HG02642 (cell line): ENCODE data around the gene FLT4.

Experiments
- ATAC-seq: cut with Tn5 transposase; IDR thresholded peaks from one replicate; pipeline ENCODE4 v1.9.1; 2021; ENCODE audit warnings: mild to moderate bottlenecking; ENCODE audit not compliant: unreplicated experiment, poor library complexity

The FLT4 gene

DNA sequence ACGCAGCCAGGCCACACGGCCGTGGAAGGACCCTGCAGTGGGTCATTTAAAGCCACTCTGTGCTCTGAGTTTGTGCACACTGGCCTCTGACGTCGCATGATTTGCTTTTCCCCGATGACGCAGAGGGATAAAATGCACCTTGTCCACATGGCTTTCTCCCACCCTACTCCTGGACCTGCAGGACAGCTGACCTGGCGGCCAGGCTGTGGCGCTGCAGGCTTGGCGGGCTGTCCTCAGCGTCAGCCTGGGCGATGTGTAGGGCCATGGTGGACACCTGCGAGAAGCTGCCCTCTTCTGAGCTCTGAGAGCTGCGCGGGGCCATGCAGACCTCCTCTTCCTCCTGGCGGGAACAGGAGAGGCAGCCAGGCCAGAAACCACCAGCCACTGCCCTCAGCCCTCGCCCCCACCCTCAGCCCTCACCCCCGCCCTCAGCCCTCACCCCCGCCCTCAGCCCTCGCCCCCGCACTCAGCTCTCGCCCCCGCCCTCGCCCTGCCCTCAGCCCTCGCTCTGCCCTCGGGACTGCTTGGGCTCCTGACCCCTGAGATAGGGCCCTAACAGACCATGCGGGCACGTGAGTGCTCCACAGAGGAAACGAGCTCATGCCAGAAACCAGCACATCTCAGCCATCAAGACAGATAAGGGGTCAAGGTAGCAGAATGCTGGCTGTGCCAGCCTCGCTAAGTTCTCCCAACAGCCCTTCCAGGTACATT is 38.1 kb downstream of the FLT4 start:
- no peak for ATAC-seq

DNA sequence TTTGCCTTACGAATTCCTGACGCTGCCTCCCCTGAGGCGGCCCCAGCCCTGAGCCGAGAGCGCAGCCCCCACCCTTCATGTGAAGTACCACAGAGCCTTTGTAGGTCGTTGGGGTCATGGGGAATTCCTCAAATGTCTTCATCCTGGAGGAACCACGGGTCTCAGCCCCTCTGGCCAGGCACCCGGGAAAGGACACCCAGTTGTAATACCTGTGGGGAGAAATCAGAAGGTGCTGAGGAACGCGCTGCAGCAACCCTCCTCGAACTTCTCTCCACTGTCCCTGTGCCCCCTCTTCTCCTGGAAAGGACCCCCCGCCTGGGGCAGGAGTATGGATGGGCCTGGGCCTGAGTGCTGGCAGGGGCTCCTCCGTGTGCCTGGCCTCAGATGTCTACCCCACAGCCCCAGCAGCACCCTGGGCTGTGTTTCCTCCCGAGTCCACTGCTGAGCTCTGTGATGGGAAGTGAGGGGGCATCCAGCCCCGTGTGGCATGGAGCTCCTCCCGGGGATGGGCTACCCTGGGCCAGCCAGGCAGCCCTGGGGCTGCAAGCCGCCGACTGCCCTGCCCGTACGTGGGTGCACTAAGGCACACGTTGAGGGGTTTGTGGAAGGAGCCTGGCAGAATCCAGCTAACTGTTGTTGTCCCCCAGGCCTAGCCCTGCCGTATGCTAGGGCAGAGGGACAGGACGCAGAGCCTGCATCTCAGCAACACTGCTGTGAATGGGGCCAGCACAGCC is 39.4 kb downstream of the FLT4 start:
- ATAC-seq = no peak

DNA sequence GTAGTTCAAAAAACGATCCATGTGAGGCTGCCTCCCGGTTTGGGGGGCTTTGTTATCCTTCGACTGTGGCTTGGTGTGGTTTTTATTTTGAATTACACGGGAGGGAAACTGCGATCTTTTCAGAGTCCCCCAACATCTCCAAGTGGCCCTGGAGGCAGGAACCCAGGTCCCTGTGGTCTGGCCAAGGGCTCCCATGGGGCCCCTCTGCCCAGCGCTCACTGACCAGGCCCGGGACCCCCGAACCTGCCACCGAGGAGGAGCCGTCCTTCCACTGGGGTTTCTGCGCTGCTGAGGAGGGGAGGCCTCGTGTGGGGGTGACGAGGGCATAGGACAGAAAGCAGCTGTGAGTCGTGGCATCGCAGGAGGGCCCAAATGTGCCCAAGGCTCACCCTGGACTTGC is 40.0 kb downstream of the FLT4 start:
- ATAC-seq = no peak

DNA sequence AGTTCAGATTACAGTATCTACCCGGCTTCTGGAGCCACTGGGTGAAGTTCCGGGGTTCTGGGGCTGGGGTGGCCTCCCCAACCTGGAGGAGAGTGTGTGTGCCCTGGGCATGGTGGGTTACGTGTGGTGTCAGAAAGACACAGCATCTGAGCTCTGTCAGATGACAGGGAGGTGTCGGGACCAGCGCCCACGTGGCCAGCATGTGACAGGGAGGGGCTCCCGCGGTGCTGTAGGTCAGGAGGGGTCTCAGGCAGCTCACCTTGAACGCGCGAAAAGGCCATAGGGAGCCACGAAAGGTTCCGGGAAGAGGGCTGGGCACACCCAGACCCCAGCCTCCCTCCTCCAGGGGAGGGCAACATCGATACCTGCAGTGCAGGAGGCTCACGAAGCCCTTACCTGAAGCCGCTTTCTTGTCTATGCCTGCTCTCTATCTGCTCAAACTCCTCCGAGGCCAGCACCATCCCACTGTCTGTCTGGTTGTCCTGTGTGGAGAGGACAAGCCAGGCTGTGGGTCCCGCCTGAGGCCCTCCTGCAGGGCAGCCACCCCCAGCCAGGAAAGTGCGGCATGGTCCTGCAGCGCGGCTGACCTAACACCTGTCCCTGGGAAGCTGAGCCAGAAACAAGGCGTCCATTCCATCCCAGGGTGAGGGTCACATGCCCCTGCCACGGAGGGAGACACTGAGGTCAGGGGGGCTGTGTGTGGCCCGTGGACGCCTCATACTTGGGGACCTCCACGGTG is 40.7 kb downstream of the FLT4 start:
- no peak for ATAC-seq

DNA sequence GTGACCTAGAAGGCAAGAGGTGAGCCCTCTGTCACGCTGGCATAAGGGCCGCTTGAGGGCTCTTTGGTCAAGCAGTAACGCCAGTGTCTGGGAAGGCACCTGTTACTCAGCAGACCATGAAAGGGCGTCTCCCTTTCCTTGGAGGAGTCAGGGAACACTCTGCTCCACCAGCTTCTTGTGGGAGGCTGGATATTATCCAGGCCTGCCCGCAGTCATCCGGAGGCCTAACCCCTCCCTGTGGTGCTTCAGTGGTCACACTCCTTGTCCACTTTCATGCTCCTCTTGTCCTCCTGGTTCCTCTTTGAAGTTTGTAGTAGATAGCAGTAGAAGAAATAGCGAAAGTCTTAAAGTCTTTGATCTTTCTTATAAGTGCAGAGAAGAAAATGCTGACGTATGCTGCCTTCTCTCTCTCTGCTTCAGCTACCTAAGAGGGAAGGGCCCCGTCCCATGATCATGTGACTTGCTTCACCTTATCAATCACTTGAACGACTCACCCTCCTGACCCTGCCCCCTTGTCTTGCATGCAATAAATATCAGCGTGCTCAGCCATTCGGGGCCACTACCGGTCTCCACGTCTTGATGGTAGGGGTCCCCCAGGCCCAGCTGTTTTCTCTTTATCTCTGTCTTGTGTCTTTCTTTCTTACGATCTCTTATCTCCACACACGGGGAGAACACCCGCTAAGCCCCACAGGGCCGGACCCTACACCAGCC is 41.4 kb downstream of the FLT4 start:
- no peak for ATAC-seq

DNA sequence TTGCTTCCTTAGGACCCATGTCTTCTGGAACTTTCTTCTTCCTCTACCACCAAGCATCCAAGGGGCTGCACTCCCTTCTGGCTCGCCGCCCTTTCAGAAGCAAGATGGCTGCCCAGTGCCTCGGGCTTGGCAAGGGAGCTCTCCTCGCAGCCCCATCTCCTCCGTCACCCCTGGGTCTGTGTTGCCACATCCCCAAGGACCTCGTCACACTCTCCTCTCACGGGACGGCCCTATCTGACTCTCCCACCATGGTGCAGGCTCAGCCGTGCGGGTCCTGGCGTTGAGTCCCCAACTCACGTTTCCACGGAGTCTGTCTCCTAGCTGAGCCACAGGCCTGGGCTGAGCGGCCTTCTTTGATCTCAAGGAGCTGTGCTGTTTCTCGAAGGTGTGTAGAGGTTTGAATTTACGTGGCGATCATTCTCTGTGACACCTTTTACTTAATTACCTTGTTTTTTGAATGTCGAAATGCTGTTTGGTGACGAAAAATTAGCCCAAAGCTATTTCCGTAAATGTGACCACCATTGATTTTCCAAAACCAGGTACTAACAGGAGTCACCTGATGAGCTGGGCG is 43.1 kb downstream of the FLT4 start:
- ATAC-seq = no peak

DNA sequence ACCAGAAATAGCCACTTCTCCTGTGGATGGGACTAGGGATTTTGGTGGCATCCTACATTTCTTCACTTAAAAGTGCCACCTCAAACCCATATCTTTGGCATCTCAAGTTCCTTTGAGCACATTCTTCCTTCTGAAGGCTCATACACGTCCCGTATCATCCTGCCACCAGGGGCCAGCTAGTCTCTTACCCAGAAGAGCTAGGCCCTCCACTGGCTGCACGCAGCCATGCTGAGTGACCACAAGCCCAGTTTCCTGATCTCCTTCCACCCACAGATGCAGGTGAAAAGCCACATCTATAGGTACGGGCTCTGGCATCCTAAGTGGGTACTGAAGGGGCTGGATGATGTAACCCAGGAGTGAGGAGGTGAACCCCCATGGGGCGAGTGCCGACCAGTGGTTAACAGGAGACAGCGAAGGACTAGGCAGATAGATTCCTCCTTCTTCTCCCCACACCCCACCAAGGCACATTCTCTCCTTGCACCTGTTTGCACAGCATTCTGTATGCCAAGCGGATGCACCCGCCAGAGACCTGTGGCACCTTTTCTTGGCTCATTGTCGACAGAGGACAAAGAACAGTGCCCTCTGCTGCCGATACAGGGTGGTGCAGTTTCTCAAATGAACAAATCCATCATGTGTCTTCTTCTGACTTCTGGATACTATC is 43.7 kb downstream of the FLT4 start:
- ATAC-seq = no peak

DNA sequence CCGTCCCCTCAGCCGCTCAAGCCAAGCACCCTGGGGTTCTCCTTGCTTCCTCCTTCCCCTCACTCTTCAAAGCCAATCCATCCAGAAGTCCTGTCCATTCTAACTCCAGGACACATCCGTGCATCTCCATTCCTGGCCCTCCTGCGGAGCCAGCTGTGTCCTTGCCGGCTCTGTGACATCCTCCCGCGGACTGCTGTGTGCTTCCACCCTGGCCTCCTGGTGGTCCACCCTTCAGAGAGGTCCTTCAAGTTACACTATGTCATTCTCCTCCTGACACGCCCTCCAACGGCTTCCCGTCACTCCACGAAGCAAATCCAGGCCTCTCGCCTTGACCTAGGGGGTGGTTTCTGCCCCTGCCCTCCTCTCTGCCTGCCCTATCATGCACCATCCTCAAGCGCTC is 45.1 kb downstream of the FLT4 start:
- ATAC-seq = no peak

DNA sequence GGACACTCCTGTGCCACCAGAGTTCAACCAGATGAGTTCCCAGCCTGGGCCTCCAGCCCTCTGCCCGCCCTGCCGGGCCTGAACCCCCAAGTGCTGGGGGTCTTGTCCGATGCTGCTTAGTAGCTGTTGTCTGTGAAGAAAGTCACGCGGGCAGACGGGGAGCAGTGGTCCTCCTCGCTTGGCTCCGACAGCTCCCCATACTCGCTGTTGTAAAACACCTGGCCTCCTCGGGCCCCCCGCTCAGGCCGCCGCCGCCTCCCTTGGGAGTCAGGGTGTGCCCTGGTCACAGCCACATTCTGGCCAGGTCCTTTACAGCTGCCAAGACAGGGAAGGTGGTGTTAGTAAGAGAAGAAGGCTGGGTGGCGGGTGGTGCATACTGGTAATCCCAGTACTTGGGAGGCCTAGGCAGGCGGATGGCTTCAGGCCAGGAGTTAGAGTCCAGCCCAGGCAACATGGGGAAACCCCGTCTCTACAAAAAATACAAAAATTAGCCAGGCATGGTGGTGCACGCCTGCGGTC is 46.3 kb downstream of the FLT4 start:
- no peak for ATAC-seq

DNA sequence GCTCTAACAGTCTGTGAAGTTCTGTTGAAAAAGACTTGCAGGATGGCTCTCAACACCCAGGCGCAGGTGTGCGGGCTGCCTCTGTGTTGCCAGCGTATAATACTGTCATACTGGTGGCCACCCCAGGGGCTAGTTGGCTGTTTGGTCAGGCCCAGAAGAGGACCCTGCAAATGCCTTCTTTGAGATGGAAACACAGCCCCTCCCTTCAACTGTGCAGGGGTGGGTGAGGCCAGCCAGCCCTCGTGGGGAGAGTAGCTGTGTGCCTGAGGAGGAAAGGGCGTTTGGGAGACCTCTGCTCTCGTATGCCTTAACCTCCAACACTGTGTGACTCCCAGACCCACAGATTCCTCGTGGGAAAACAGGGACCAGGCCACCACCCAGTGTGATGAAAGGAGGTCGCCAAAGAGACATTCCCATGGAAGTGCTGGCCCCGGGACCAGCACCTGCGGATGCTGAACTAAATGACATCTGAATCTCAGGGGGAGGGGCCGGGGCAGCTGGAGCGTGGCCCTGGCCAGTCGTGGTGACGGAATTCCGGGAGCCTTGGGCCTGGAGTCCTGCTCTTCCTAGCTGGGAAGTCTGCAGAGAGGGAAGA is 46.8 kb downstream of the FLT4 start:
- no peak for ATAC-seq

DNA sequence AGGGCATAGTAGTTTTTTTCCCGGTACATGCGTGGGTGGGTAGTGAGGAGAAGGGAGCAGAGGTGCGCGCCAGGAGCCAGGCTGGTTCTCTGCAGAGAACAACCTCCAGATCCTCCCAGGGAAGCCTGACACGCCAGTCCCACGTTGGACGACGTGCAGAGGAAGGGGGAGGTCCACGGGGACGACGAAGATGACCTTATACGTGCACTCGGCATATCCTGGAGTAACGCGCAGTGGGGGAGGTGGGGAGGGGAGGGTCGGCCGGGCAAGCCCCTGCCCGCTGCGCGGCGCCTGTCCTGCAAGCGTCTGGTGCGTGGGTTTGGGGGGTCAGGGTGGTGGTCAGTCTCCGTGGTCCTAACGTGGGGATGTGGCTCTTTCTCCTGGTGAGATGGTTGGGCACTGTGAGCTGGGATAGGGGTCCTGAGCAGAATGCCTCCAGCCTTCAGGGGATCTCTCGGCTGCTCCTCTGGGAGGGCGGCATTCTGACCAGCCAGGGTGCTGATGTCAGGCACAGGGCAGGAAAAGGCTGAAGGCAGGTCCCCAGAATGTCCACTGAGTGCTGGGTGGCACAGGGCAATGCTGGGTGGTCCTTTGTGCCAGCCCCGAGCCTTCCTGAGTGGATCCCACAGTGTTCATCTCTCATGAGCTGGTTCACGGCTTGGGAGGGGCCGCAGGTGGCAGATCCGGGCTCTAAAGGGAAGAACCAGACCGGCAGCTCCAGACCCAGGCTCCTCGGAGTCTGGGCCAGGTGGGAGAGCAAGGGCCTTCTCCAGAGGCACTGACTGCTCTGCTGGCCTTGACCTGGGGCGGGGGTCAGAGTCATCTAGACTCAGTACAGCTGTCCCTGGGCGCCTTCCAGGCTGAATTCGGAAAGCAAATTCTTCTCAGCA is 47.6 kb downstream of the FLT4 start:
- no peak for ATAC-seq

DNA sequence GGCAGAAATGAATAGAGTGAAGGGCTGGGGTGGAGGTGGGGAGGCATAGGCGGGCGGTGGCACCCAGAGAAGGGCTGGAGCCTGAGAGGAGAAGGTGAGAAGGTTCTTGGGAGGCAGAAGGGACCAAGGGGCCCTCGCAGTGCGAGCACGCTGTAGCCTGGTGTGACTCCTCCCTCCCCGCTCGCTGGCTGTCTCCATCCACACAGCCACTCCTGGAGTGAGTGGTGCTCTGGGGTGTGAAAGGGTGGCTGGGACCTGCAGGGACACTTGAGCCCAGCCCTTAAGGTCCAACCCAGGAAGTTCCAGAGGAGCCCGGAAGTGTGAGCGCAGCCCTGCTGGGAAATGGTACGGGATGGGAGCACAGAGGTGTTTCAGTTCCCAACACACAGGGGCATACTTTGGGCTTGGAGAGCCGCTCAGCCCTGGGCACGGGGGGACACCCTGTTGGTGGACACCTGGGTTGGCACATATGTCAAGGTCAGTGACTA is 48.8 kb downstream of the FLT4 start:
- no peak for ATAC-seq

DNA sequence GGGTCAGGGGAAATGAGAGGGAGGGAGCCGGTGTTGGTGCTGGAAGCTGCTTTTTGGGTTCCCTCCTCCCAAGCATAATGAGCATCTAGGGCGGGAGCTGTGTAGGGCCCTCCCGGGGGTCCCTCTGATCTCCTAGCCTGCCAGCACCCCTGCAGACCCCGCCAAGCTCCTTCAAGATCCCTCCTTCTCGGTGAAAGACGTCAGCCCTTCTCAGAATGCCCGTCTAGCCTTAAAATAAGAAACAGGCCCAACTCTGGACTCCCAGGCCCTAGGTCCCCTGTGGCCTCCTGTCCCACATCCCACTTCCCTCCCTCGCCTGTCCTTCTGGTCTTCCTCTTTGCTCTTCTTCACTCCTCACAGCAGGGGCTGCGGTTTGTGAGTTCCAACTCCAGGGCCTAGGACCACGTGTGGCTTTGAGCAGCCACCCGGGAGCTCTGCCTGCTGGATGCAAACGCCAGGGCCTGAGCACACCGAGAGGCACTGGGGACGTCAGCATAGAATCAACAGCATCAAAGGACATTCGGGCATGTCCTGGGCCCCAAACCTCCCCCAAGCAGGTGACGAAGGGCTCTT is 49.3 kb downstream of the FLT4 start:
- no peak for ATAC-seq

DNA sequence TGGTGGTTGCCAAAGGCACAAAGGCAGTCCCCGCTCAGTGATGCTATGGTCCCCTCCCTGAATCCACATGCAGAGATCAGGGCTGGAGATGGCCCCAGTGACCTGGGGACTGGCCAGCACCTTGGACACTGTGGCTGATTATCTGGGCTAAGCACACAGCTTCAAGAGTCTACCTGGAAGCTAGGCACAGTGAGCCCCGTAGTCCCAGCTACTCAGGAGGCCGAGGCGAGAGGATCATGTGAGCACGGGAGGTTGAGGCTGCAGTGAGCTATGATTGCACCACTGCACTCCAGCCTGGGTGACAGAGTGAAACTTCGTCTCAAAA is 49.8 kb downstream of the FLT4 start:
- no peak for ATAC-seq

DNA sequence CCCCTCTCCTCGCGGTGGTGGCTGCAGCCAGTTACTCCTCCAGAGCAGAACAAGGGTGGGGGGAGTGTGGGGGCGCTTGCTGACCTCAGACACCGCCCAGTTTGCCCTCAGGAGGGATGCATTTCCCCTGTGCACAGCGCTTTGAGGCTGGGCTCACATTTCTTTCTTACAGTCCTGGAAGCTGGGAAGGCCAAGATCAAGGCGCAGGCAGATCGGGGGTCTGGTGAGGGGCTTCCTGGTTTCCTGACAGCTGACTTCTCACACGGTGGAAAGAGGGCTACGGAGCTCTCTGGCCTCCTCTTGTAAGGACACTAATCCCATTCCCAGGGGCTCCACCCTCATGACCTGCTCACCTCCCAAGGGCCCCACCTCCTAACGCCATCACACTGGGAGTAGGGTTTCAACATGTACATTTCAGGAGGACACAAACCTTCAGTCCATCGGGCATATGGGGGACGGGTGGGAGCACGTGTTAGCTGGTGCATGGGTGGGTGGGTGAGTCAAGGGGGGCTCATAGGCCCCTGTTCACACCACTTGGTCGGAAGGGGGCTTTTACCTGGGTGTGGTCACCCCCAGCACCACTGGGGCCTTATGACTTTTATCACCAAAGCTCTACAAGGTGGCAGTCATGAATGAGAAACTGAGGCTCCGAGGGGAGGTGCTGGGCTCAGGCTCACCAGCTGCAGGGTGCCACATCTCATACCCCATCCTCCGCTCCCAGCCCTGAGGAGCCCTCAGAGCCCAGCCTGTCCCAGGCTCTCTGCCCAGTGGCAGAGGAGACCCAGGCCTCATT is 50.4 kb downstream of the FLT4 start:
- no peak for ATAC-seq

DNA sequence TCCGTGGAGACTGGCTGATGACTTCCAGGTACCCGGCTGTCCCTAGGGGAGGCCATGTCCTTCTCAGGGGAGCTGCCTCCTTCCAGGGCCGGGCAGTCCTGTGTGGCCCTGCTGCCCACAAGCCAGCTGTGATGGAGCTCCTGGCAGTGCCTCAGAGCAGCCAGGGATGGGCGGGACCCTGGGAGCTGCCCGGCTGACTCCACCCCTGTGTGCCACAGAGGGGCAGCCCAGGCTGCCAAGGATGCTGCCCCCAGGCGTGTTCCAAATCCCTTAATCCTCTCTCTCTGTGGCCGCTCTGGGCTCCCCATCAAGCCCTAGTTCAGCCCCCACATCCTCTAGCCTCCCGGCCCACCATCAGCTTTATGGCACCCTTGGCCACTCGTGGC is 51.1 kb downstream of the FLT4 start:
- no peak for ATAC-seq

DNA sequence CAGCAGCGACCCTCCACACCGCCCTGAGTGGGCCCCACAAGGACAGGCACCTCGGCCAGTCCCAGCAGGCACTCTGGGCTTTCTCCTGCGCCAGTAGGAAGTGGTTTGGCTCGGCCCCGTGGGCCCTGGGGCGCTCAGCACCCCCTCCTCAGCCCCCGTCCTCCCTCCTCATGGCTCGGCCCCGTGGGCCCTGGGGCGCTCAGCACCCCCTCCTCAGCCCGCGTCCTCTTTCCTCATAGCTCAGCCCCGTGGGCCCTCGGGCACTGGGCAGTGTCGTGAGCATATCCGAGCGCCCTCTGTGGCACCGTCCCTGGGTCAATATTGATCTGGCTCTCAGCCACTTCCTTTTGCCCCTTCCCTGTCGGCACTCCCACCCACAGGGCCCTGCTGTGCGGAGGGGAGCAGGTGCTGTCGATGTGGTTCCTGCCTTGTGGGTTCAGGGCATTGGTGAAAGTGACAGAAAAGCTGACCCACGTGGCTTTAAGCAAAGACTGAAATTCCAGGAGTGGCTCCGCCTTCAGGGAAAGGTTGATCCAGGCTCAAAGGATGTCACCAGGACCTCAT is 52.6 kb downstream of the FLT4 start:
- no peak for ATAC-seq
